Neural progenitor cell (in vitro differentiated cells): ENCODE results near the gene TBC1D32. TPM values are rescaled to one million over a fixed set of nuclear protein-coding genes. Genes with fewer than 3 reads are reported as not detected.

Source experiments
- DNase-seq: peaks from one replicate; pipeline ENCODE4 v3.0.0-alpha.2; 2016; ENCODE audit warnings: low spot score
- H2AFZ ChIP-seq: fragments of 200-600 bp; sonication (generic); replicated peaks from 2 replicates; pipeline ENCODE4 v1.6.1; 2016; ENCODE audit warnings: antibody characterized with exemption
- H3F3A ChIP-seq: fragments of 200-600 bp; sonication (generic); 2 replicates; pipeline ENCODE4 v1.6.1; 2016; ENCODE audit warnings: antibody characterized with exemption, low read depth
- H3K27ac ChIP-seq: fragments of 200-600 bp; sonication (generic); 2 replicates; pipeline ENCODE4 v1.5.1; 2016; ENCODE audit warnings: mild to moderate bottlenecking
- H3K27me3 ChIP-seq: fragments of 200-600 bp; sonication (generic); 2 replicates; pipeline ENCODE4 v1.6.1; 2016; ENCODE audit warnings: mild to moderate bottlenecking, moderate library complexity
- H3K36me3 ChIP-seq: fragments of 200-600 bp; sonication (generic); 2 replicates; pipeline ENCODE4 v1.5.1; 2016
- H3K4me1 ChIP-seq: fragments of 200-600 bp; sonication (generic); 2 replicates; pipeline ENCODE4 v1.6.1; 2016; ENCODE audit warnings: mixed run types
- H3K4me2 ChIP-seq: fragments of 200-600 bp; sonication (generic); 2 replicates; pipeline ENCODE4 v1.6.1; 2016
- H3K4me3 ChIP-seq: fragments of 200-600 bp; sonication (generic); 2 replicates; pipeline ENCODE4 v1.5.1; 2016
- H3K79me2 ChIP-seq: fragments of 200-600 bp; sonication (generic); 2 replicates; pipeline ENCODE4 v1.6.1; 2016; ENCODE audit warnings: low read depth
- H3K9ac ChIP-seq: fragments of 200-600 bp; sonication (generic); 2 replicates; pipeline ENCODE4 v1.6.1; 2016
- H3K9me3 ChIP-seq: fragments of 200-600 bp; sonication (generic); 2 replicates; pipeline ENCODE4 v1.5.1; 2016; ENCODE audit warnings: low read depth
- H4K20me1 ChIP-seq: fragments of 200-600 bp; sonication (generic); 2 replicates; pipeline ENCODE4 v1.6.1; 2016; ENCODE audit warnings: low read depth
- H3K27ac Mint-ChIP-seq: 3 replicates; pipeline ENCODE4 v1.8.0; 2021; ENCODE audit warnings: mixed read lengths
- H3K27me3 Mint-ChIP-seq: 2 replicates; pipeline ENCODE4 v1.8.0; 2022; ENCODE audit warnings: low read depth, mild to moderate bottlenecking, inconsistent platforms, moderate library complexity, mixed read lengths; ENCODE audit not compliant: insufficient read depth
- H3K36me3 Mint-ChIP-seq: 3 replicates; pipeline ENCODE4 v1.8.0; 2021; ENCODE audit warnings: mixed read lengths
- H3K4me1 Mint-ChIP-seq: 3 replicates; pipeline ENCODE4 v1.8.0; 2021; ENCODE audit warnings: mixed read lengths
- H3K4me3 Mint-ChIP-seq: 3 replicates; pipeline ENCODE4 v1.8.0; 2021; ENCODE audit warnings: mild to moderate bottlenecking, moderate library complexity, mixed read lengths
- H3K9me3 Mint-ChIP-seq: 3 replicates; pipeline ENCODE4 v1.8.0; 2020; ENCODE audit warnings: mixed read lengths
- CTCF ChIP-seq: fragments of 200-600 bp; sonication (generic); IDR thresholded peaks from 2 replicates; pipeline ENCODE4 v1.5.1; 2017; ENCODE audit warnings: antibody characterized with exemption, mild to moderate bottlenecking
- EZH2 ChIP-seq: fragments of 200-600 bp; sonication (generic); IDR thresholded peaks from 2 replicates; pipeline ENCODE4 v1.6.1; 2017; ENCODE audit warnings: antibody characterized with exemption, mild to moderate bottlenecking, moderate library complexity
- EZH2phosphoT487 ChIP-seq: fragments of 200-600 bp; sonication (generic); IDR thresholded peaks from 2 replicates; pipeline ENCODE4 v1.6.1; 2017; ENCODE audit warnings: antibody characterized with exemption
- total RNA-seq: library from RNA; depleted of rRNA; stranded (reverse); fragments of >200 nt; gene quantifications from 2 replicates; pipeline ENCODE4 v1.2.3, GENCODE V29; 2015; ENCODE audit warnings: low replicate concordance

Gene TBC1D32
- total RNA-seq, 1 donor from 2014 or later: 29.7 TPM

- TF ChIP-seq EZH2phosphoT487 (no peak), EZH2 (no peak)
- Mint-ChIP-seq H3K4me3 (no peak overlapping the region), H3K27ac (no peak overlapping the region)
Measured at GRCh38 chr6:121237859-121238258, 96.4 kb downstream of the TBC1D32 start.

GRCh38 chr6:121236984-121237383 is 97.3 kb downstream of the TBC1D32 start:
- no peak for TF ChIP-seq CTCF
- TF ChIP-seq EZH2: no peak
- no peak for TF ChIP-seq EZH2phosphoT487
- Histone ChIP-seq H3K4me2 (no peak overlapping the region), H2AFZ (no peak overlapping the region), H3K79me2 (no peaks in the 10 kb centered on the region), H3K9me3 (no peaks in the 10 kb centered on the region), H4K20me1 (no peaks in the 10 kb centered on the region), H3K27me3 (no peaks in the 10 kb centered on the region), H3K27ac (no peak overlapping the region), H3K4me1 (no peaks in the 10 kb centered on the region), H3K36me3 (no peaks in the 10 kb centered on the region), H3K4me3 (no peak overlapping the region), H3F3A (no peaks in the 10 kb centered on the region), H3K9ac (no peak overlapping the region)
- Mint-ChIP-seq H3K27me3 (no peaks in the 10 kb centered on the region), H3K36me3 (peaks cover 6% of the 10 kb centered on the region), H3K4me1 (no peaks in the 10 kb centered on the region), H3K4me3 (no peak overlapping the region), H3K9me3 (no peaks in the 10 kb centered on the region), H3K27ac (no peak overlapping the region)
- no peak for DNase-seq

More at GRCh38 chr6:121237859-121238258, 96.4 kb downstream of the TBC1D32 start:
- H3K4me2 ChIP-seq: no peak overlapping the region
- H3K36me3 Mint-ChIP-seq: peaks cover 6% of the 10 kb centered on the region
- no peaks in the 10 kb centered on the region for H3K4me1 Mint-ChIP-seq
- no peaks in the 10 kb centered on the region for H3K36me3 ChIP-seq
- no peaks in the 10 kb centered on the region for H3F3A ChIP-seq
- H3K4me3 ChIP-seq: no peak overlapping the region
- DNase-seq: no peak
- H3K27me3 Mint-ChIP-seq: no peaks in the 10 kb centered on the region
- no peaks in the 10 kb centered on the region for H3K79me2 ChIP-seq
- H3K9me3 ChIP-seq: no peaks in the 10 kb centered on the region
- no peaks in the 10 kb centered on the region for H3K9me3 Mint-ChIP-seq
- H3K9ac ChIP-seq: no peak overlapping the region
- H2AFZ ChIP-seq: no peak overlapping the region
- no peaks in the 10 kb centered on the region for H3K27me3 ChIP-seq
- no peaks in the 10 kb centered on the region for H4K20me1 ChIP-seq
- no peaks in the 10 kb centered on the region for H3K4me1 ChIP-seq
- no peak overlapping the region for H3K27ac ChIP-seq

GRCh38 chr6:121235386-121235785 is 98.9 kb downstream of the TBC1D32 start:
- Histone ChIP-seq H3F3A (no peaks in the 10 kb centered on the region), H3K27ac (no peak overlapping the region), H4K20me1 (no peaks in the 10 kb centered on the region), H3K4me3 (no peak overlapping the region), H3K4me1 (no peaks in the 10 kb centered on the region), H3K9me3 (no peaks in the 10 kb centered on the region), H3K27me3 (no peaks in the 10 kb centered on the region), H3K36me3 (no peaks in the 10 kb centered on the region), H2AFZ (no peak overlapping the region), H3K4me2 (no peak overlapping the region), H3K79me2 (no peaks in the 10 kb centered on the region), H3K9ac (no peak overlapping the region)
- no peak for TF ChIP-seq EZH2phosphoT487
- TF ChIP-seq EZH2: no peak
- TF ChIP-seq CTCF: no peak
- no peaks in the 10 kb centered on the region for H3K27me3 Mint-ChIP-seq
- H3K4me3 Mint-ChIP-seq: no peak overlapping the region
- peaks cover 6% of the 10 kb centered on the region for H3K36me3 Mint-ChIP-seq
- H3K9me3 Mint-ChIP-seq: no peaks in the 10 kb centered on the region
- no peak overlapping the region for H3K27ac Mint-ChIP-seq
- peak; percentile 3 for DNase-seq
- no peaks in the 10 kb centered on the region for H3K4me1 Mint-ChIP-seq

- Mint-ChIP-seq H3K36me3 (peaks cover 2% of the 10 kb centered on the region), H3K27ac (no peak overlapping the region), H3K27me3 (peaks cover 2% of the 10 kb centered on the region), H3K4me1 (peaks cover 5% of the 10 kb centered on the region), H3K4me3 (no peak overlapping the region), H3K9me3 (no peaks in the 10 kb centered on the region)
- Histone ChIP-seq H3K36me3 (no peaks in the 10 kb centered on the region), H3K4me2 (no peak overlapping the region), H3K9me3 (no peaks in the 10 kb centered on the region), H3K79me2 (no peaks in the 10 kb centered on the region), H3K4me3 (no peak overlapping the region), H3K27ac (no peak overlapping the region), H4K20me1 (no peaks in the 10 kb centered on the region), H3F3A (no peaks in the 10 kb centered on the region), H3K4me1 (no peaks in the 10 kb centered on the region), H3K27me3 (no peaks in the 10 kb centered on the region), H3K9ac (no peak overlapping the region), H2AFZ (no peak overlapping the region)
- DNase-seq: no peak
- TF ChIP-seq CTCF (no peak), EZH2 (no peak), EZH2phosphoT487 (no peak)
Measured at GRCh38 chr6:121223930-121224329, 110.3 kb downstream of the TBC1D32 start.
